ENCODE results near the gene FAM111B. TPM values are rescaled to one million over a fixed set of nuclear protein-coding genes. Genes with fewer than 3 reads are reported as not detected.

The FAM111B gene
- total RNA-seq, 2 donors from 2014 or later = 2.1 TPM; not detected in 1

DNA sequence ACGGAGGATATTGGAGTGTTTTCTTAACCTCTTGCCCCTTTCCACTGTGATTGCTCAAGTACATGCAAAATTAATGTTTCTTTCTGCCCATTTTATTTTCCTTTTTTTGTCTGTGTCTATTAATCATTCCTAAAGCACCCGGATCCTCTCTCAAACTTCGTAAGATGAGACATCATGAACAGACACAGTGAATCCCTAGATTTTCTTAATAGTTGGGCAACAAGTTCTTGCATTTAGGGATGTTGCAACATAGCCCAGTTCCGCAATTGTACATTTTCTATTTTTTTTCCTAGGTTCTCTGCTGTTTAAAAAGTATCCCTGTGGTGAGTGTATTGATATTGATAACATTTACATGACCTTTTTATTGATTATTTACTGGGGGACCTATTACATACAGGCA is 38.5 kb downstream of the FAM111B start:
- Histone ChIP-seq H3K4me3 (no peak overlapping the region), H3K9me3 (no peaks in the 10 kb centered on the region), H3K27me3 (replicated peaks; ENCODE audit: insufficient read depth) (no peaks in the 10 kb centered on the region), H3K27ac (no peak overlapping the region), H3K4me1 (ENCODE audit: control insufficient read depth in 1 of 2, low read depth in 2 of 2) (peaks cover 9 to 25% of the 10 kb centered on the region in 2 donors), H3K36me3 (no peaks in the 10 kb centered on the region)
- ATAC-seq (ENCODE audit: insufficient number of reproducible peaks, low FRiP score, low read depth) = no peak
- TF ChIP-seq, protein P1, sequence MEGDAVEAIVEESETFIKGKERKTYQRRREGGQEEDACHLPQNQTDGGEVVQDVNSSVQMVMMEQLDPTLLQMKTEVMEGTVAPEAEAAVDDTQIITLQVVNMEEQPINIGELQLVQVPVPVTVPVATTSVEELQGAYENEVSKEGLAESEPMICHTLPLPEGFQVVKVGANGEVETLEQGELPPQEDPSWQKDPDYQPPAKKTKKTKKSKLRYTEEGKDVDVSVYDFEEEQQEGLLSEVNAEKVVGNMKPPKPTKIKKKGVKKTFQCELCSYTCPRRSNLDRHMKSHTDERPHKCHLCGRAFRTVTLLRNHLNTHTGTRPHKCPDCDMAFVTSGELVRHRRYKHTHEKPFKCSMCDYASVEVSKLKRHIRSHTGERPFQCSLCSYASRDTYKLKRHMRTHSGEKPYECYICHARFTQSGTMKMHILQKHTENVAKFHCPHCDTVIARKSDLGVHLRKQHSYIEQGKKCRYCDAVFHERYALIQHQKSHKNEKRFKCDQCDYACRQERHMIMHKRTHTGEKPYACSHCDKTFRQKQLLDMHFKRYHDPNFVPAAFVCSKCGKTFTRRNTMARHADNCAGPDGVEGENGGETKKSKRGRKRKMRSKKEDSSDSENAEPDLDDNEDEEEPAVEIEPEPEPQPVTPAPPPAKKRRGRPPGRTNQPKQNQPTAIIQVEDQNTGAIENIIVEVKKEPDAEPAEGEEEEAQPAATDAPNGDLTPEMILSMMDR (IDR thresholded peaks at IDR 0.05) = no peak
- DNase-seq (ENCODE audit: low spot score) = no peak

DNA sequence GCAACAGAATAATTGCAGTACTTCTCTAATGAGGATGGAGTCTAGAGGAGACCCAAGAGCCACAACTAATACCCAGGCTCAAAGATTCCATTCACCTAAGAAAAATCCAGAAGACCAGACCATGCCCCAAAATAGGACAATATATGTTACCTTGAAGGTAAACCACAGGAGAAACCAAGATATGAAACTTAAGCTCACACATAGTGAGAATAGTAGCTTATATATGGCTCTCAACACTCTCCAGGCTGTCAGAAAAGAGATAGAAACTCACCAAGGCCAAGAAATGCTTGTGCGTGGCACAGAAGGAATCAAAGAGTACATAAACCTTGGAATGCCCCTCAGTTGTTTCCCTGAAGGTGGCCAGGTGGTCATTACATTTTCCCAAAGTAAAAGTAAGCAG is 44.7 kb downstream of the FAM111B start:
- Histone ChIP-seq H3K27ac (no peak overlapping the region), H3K4me3 (no peak overlapping the region), H3K9me3 (no peaks in the 10 kb centered on the region), H3K27me3 (replicated peaks; ENCODE audit: insufficient read depth) (no peaks in the 10 kb centered on the region), H3K4me1 (ENCODE audit: control insufficient read depth in 1 of 2, low read depth in 2 of 2) (no peaks in the 10 kb centered on the region), H3K36me3 (no peaks in the 10 kb centered on the region)
- ATAC-seq (ENCODE audit: insufficient number of reproducible peaks, low FRiP score, low read depth) (no peak), DNase-seq (ENCODE audit: low spot score) (no peak)
- TF ChIP-seq, protein P1 (IDR thresholded peaks at IDR 0.05) = no peak

DNA sequence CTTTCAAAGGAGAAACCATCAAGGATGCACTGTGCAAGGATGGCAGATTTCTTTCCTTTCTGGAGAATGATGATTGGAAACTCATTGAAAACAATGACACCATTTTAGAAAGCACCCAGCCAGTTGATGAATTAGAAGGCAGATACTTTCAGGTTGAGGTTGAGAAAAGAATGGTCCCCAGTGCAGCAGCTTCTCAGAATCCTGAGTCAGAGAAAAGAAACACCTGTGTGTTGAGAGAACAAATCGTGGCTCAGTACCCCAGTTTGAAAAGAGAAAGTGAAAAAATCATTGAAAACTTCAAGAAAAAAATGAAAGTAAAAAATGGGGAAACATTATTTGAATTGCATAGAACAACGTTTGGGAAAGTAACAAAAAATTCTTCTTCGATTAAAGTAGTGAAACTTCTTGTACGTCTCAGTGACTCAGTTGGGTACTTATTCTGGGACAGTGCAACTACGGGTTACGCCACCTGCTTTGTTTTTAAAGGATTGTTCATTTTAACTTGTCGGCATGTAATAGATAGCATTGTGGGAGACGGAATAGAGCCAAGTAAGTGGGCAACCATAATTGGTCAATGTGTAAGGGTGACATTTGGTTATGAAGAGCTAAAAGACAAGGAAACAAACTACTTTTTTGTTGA is 45.4 kb downstream of the FAM111B start:
- ATAC-seq (ENCODE audit: insufficient number of reproducible peaks, low FRiP score, low read depth) = no peak
- Histone ChIP-seq H3K36me3 (no peaks in the 10 kb centered on the region), H3K27ac (no peak overlapping the region), H3K4me1 (ENCODE audit: control insufficient read depth in 1 of 2, low read depth in 2 of 2) (no peaks in the 10 kb centered on the region), H3K4me3 (no peak overlapping the region), H3K9me3 (no peaks in the 10 kb centered on the region), H3K27me3 (replicated peaks; ENCODE audit: insufficient read depth) (no peaks in the 10 kb centered on the region)
- TF ChIP-seq, protein P1 (IDR thresholded peaks at IDR 0.05) = no peak
- DNase-seq (ENCODE audit: low spot score) = no peak

DNA sequence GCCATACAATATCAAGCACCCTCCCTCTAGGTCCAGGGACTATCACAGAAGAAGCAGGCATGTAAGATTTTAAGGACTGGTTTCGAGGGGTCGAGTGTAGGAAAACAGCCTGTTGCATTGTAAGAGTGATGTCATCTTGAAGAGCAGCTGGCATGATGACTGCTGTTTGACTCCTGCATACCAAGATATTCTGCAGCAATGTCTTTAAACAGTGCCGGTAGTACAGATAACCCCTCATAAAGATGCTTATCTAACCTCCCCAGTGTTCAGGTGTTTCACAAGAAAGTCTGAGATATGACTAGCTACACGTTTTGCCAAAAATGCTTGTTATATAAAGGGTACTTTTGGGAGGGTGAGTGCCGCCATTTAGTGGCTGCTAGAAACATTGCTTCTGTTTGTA is 47.6 kb downstream of the FAM111B start:
- no peak overlapping the region for H3K27ac ChIP-seq
- no peak for ATAC-seq (ENCODE audit: insufficient number of reproducible peaks, low FRiP score, low read depth)
- H3K36me3 ChIP-seq = no peaks in the 10 kb centered on the region
- H3K9me3 ChIP-seq = no peaks in the 10 kb centered on the region
- TF ChIP-seq, protein P1 (IDR thresholded peaks at IDR 0.05) = no peak
- no peaks in the 10 kb centered on the region for H3K27me3 ChIP-seq (replicated peaks; ENCODE audit: insufficient read depth)
- DNase-seq (ENCODE audit: low spot score) = no peak
- no peaks in the 10 kb centered on the region for H3K4me1 ChIP-seq (ENCODE audit: control insufficient read depth in 1 of 2, low read depth in 2 of 2)
- no peak overlapping the region for H3K4me3 ChIP-seq

DNA sequence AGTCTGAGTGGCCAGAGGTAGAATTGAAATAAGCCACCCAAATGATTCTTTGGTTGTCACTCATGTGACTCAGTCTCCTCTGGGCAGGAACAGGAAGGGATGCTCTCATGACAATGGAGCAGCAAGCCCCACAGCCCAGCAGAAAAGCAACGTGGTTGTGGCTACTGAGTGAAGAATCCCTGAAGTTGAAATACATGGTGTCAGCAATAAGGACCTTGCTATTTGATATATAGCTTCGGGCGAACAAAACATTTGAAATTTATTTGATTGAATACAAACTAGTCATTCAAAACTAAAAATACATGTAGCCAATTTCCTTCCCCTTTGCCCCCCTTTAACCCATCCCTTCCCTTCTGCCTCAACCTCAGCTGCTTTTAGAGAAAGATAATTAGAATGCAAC is 50.4 kb downstream of the FAM111B start:
- Histone ChIP-seq H3K4me3 (no peak overlapping the region), H3K4me1 (ENCODE audit: control insufficient read depth in 1 of 2, low read depth in 2 of 2) (no peaks in the 10 kb centered on the region), H3K27ac (no peak overlapping the region), H3K9me3 (no peaks in the 10 kb centered on the region), H3K27me3 (replicated peaks; ENCODE audit: insufficient read depth) (no peaks in the 10 kb centered on the region), H3K36me3 (no peaks in the 10 kb centered on the region)
- DNase-seq (ENCODE audit: low spot score) (no peak), ATAC-seq (ENCODE audit: insufficient number of reproducible peaks, low FRiP score, low read depth) (no peak)
- TF ChIP-seq, protein P1 (IDR thresholded peaks at IDR 0.05) = no peak

Data from thoracic aorta (tissue), 2 donors.